HepG2 (cell line): ENCODE results near the gene ZNF74. TPM values are rescaled to one million over a fixed set of nuclear protein-coding genes. Genes with fewer than 3 reads are reported as not detected.
A peak's percentile ranks its signal among the peaks of the same experiment; 100 is the strongest.

Experiments
- FOXK2 ChIP-seq: fragments of 450-650 bp; IDR thresholded peaks from 2 replicates; pipeline ENCODE4 v1.6.1; 2016
- GATAD2A ChIP-seq: IDR thresholded peaks from 2 replicates; pipeline ENCODE4 v1.6.1; 2016
- HOXA9 ChIP-seq: sonication (generic); formaldehyde crosslinking; IDR thresholded peaks from 2 replicates; pipeline ENCODE4 v1.8.1; 2022; ENCODE audit warnings: missing genetic modification reagents, mild to moderate bottlenecking, moderate library complexity, borderline replicate concordance
- KLF15 ChIP-seq: sonication (generic); formaldehyde crosslinking; IDR thresholded peaks from 2 replicates; pipeline ENCODE4 v1.8.1; 2023; ENCODE audit warnings: borderline replicate concordance, mild to moderate bottlenecking, inconsistent platforms, missing genetic modification reagents, mixed read lengths
- MBD4 ChIP-seq: IDR thresholded peaks from 2 replicates; pipeline ENCODE4 v1.6.1; 2012; ENCODE audit warnings: low read length, inconsistent platforms, borderline replicate concordance
- NR2F1 ChIP-seq, 2 experiments: fragments of 450-650 bp in 1 of 2; formaldehyde crosslinking in 1 of 2; IDR thresholded peaks; 2 replicates each; pipeline versions ENCODE4 v1.5.0 to v1.6.1; 2016 to 2020; ENCODE audit warnings: mild to moderate bottlenecking in 1 of 2, missing compliant biosample characterization in 1 of 2, missing genetic modification reagents in 1 of 2, moderate library complexity in 1 of 2
- POLR2AphosphoS5 ChIP-seq: IDR thresholded peaks from 2 replicates; pipeline ENCODE4 v1.6.1; 2012; ENCODE audit warnings: low read depth, low read length
- RAD21 ChIP-seq: fragments of 450-650 bp; formaldehyde crosslinking; IDR thresholded peaks from 2 replicates; pipeline ENCODE4 v1.5.0; 2020; ENCODE audit warnings: mild to moderate bottlenecking
- ZBTB42 ChIP-seq: sonication (generic); formaldehyde crosslinking; IDR thresholded peaks from 2 replicates; pipeline ENCODE4 v1.5.0; 2020; ENCODE audit warnings: mild to moderate bottlenecking, missing genetic modification reagents
- ZBTB7B ChIP-seq: sonication (generic); formaldehyde crosslinking; IDR thresholded peaks from 2 replicates; pipeline ENCODE4 v1.4.0; 2020; ENCODE audit warnings: missing genetic modification reagents
- ZNF569 ChIP-seq: sonication (generic); formaldehyde crosslinking; IDR thresholded peaks from 2 replicates; pipeline ENCODE4 v1.5.0; 2020; ENCODE audit warnings: mild to moderate bottlenecking, missing genetic modification reagents, moderate library complexity, borderline replicate concordance
- ZNF724P ChIP-seq: sonication (generic); formaldehyde crosslinking; IDR thresholded peaks from 2 replicates; pipeline ENCODE4 v1.8.0; 2022; ENCODE audit warnings: missing genetic modification reagents, borderline replicate concordance
- polyA plus RNA-seq, 8 experiments: library from polyadenylated mRNA; depleted of rRNA in 3 of 8; stranded (reverse) in 7 of 8; unstranded in 1 of 8; fragments of >200 nt; fragmentation: Illumina TruSeq in 4 of 8; extraction: Trizol in 4 of 8; gene quantifications; 2 replicates each; pipeline versions ENCODE4 v1.2.1 to v1.2.3, GENCODE V29; 2011 to 2016; ENCODE audit warnings: low read depth in 4 of 8, missing spikeins in 1 of 8, mixed read lengths in 1 of 8; ENCODE audit not compliant: insufficient read depth in 1 of 8
- total RNA-seq, 5 experiments: library from RNA; depleted of rRNA; stranded (reverse); fragments of >200 nt; fragmentation: Illumina TruSeq; extraction: Trizol; gene quantifications; 2 replicates each; pipeline ENCODE4 v1.2.3, GENCODE V29; 2016; ENCODE audit warnings: low read depth in 1 of 5
- TF ChIP-seq, protein P1 (sequence below): sonication (generic); formaldehyde crosslinking; conservative IDR thresholded peaks from 2 replicates; pipeline ENCODE4 v1.8.0; 2022; ENCODE audit warnings: missing genetic modification reagents
- TF ChIP-seq, protein P2 (sequence below): IDR thresholded peaks from 2 replicates; pipeline ENCODE4 v1.6.1; 2016; ENCODE audit warnings: control low read depth
- TF ChIP-seq, protein P3 (sequence below): sonication (generic); formaldehyde crosslinking; IDR thresholded peaks from 2 replicates; pipeline ENCODE4 v1.9.0; 2022; ENCODE audit warnings: low read depth, missing genetic modification reagents
- TF ChIP-seq, protein P4 (sequence below): sonication (generic); formaldehyde crosslinking; conservative IDR thresholded peaks from 2 replicates; pipeline ENCODE4 v1.4.0; 2020; ENCODE audit warnings: missing genetic modification reagents
- TF ChIP-seq, protein P5 (sequence below): sonication (generic); formaldehyde crosslinking; IDR thresholded peaks from 2 replicates; pipeline ENCODE4 v1.9.0; 2021; ENCODE audit warnings: missing genetic modification reagents, borderline replicate concordance
- TF ChIP-seq, protein P6 (sequence below): sonication (generic); formaldehyde crosslinking; IDR thresholded peaks from 2 replicates; pipeline ENCODE4 v1.5.0; 2020; ENCODE audit warnings: mild to moderate bottlenecking, missing genetic modification reagents
- TF ChIP-seq, protein P7 (sequence below): sonication (generic); formaldehyde crosslinking; IDR thresholded peaks from 2 replicates; pipeline ENCODE4 v1.5.0; 2020; ENCODE audit warnings: missing genetic modification reagents, mild to moderate bottlenecking, borderline replicate concordance

Gene ZNF74
- total and polyA plus RNA-seq, 2 of the 13 experiments (the other 11 are each of a cell fraction or from before 2014, with no cell fraction given), result 6.3 to 9.1 TPM

DNA sequence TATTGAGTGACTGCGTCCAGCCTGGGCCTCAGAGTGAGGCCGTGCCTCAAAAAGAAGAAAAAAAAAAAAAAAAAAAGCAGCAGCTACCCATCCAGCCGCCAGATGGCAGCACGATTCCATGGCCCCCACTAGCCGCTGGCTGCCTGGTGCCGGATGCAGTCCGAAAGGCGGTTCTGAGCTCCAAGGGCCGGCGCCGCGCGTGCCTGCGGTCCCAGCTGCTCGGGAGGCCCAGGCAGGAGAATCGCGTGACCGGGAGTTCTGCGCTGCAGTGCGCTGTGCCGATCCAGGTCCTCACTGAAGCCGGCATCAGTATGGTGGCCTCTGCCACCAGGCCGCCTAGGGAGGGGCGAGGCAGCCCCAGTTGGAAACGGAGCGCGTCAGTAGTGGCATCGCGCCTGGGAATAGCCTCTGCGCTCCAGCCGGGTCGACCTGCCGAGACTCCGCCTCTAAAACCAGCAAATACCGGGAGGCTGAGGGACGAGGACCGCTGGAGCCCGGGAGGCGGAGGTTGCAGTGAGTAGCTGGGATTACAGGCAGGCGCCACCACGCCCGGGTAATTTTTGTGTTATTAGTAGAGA, 24.3 kb downstream of the ZNF74 start (continued):
- TF ChIP-seq, protein P1, sequence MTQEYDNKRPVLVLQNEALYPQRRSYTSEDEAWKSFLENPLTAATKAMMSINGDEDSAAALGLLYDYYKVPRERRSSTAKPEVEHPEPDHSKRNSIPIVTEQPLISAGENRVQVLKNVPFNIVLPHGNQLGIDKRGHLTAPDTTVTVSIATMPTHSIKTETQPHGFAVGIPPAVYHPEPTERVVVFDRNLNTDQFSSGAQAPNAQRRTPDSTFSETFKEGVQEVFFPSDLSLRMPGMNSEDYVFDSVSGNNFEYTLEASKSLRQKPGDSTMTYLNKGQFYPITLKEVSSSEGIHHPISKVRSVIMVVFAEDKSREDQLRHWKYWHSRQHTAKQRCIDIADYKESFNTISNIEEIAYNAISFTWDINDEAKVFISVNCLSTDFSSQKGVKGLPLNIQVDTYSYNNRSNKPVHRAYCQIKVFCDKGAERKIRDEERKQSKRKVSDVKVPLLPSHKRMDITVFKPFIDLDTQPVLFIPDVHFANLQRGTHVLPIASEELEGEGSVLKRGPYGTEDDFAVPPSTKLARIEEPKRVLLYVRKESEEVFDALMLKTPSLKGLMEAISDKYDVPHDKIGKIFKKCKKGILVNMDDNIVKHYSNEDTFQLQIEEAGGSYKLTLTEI (CRISPR knock-in tag), result no peak
- TF ChIP-seq, protein P2, sequence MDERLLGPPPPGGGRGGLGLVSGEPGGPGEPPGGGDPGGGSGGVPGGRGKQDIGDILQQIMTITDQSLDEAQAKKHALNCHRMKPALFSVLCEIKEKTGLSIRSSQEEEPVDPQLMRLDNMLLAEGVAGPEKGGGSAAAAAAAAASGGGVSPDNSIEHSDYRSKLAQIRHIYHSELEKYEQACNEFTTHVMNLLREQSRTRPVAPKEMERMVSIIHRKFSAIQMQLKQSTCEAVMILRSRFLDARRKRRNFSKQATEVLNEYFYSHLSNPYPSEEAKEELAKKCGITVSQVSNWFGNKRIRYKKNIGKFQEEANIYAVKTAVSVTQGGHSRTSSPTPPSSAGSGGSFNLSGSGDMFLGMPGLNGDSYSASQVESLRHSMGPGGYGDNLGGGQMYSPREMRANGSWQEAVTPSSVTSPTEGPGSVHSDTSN (CRISPR knock-in tag), result no peak
- TF ChIP-seq NR2F1 (CRISPR knock-in tag; IDR thresholded peaks at IDR 0.05) (no peak), HOXA9 (CRISPR knock-in tag) (no peak), ZBTB7B (CRISPR knock-in tag) (no peak), RAD21 (CRISPR knock-in tag) (peak; percentile 72), ZNF724P (CRISPR knock-in tag) (no peak), ZNF569 (CRISPR knock-in tag) (no peak), MBD4 (no peak), FOXK2 (no peak), POLR2AphosphoS5 (no peak), ZBTB42 (CRISPR knock-in tag) (no peak), GATAD2A (no peak; the same call in 1 of the 2 replicates), KLF15 (CRISPR knock-in tag) (no peak)
- TF ChIP-seq, protein P3, sequence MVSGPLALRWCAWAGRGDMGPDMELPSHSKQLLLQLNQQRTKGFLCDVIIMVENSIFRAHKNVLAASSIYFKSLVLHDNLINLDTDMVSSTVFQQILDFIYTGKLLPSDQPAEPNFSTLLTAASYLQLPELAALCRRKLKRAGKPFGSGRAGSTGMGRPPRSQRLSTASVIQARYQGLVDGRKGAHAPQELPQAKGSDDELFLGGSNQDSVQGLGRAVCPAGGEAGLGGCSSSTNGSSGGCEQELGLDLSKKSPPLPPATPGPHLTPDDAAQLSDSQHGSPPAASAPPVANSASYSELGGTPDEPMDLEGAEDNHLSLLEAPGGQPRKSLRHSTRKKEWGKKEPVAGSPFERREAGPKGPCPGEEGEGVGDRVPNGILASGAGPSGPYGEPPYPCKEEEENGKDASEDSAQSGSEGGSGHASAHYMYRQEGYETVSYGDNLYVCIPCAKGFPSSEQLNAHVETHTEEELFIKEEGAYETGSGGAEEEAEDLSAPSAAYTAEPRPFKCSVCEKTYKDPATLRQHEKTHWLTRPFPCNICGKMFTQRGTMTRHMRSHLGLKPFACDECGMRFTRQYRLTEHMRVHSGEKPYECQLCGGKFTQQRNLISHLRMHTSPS, result no peak
- TF ChIP-seq, protein P4, sequence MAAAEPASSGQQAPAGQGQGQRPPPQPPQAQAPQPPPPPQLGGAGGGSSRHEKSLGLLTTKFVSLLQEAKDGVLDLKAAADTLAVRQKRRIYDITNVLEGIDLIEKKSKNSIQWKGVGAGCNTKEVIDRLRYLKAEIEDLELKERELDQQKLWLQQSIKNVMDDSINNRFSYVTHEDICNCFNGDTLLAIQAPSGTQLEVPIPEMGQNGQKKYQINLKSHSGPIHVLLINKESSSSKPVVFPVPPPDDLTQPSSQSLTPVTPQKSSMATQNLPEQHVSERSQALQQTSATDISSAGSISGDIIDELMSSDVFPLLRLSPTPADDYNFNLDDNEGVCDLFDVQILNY, result 0 out of 2 replicates have a peak, but pooled peaks have one; percentile 51
- TF ChIP-seq, protein P5, sequence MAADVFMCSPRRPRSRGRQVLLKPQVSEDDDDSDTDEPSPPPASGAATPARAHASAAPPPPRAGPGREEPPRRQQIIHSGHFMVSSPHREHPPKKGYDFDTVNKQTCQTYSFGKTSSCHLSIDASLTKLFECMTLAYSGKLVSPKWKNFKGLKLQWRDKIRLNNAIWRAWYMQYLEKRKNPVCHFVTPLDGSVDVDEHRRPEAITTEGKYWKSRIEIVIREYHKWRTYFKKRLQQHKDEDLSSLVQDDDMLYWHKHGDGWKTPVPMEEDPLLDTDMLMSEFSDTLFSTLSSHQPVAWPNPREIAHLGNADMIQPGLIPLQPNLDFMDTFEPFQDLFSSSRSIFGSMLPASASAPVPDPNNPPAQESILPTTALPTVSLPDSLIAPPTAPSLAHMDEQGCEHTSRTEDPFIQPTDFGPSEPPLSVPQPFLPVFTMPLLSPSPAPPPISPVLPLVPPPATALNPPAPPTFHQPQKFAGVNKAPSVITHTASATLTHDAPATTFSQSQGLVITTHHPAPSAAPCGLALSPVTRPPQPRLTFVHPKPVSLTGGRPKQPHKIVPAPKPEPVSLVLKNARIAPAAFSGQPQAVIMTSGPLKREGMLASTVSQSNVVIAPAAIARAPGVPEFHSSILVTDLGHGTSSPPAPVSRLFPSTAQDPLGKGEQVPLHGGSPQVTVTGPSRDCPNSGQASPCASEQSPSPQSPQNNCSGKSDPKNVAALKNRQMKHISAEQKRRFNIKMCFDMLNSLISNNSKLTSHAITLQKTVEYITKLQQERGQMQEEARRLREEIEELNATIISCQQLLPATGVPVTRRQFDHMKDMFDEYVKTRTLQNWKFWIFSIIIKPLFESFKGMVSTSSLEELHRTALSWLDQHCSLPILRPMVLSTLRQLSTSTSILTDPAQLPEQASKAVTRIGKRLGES (CRISPR knock-in tag), result no peak
- TF ChIP-seq, protein P6, sequence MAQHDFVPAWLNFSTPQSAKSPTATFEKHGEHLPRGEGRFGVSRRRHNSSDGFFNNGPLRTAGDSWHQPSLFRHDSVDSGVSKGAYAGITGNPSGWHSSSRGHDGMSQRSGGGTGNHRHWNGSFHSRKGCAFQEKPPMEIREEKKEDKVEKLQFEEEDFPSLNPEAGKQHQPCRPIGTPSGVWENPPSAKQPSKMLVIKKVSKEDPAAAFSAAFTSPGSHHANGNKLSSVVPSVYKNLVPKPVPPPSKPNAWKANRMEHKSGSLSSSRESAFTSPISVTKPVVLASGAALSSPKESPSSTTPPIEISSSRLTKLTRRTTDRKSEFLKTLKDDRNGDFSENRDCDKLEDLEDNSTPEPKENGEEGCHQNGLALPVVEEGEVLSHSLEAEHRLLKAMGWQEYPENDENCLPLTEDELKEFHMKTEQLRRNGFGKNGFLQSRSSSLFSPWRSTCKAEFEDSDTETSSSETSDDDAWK (CRISPR knock-in tag), result no peak
- TF ChIP-seq, protein P7, sequence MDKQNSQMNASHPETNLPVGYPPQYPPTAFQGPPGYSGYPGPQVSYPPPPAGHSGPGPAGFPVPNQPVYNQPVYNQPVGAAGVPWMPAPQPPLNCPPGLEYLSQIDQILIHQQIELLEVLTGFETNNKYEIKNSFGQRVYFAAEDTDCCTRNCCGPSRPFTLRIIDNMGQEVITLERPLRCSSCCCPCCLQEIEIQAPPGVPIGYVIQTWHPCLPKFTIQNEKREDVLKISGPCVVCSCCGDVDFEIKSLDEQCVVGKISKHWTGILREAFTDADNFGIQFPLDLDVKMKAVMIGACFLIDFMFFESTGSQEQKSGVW, result no peak
